Activated CD4-positive, alpha-beta memory T cell treated with anti-CD3 and anti-CD28 coated beads, Interleukin-2, amount 10 ng/mL, durations not matched to agents 7 days and 5 days (primary cell): Measurements from ENCODE around the gene CES4A. TPM values are rescaled to one million over a fixed set of nuclear protein-coding genes. Genes with fewer than 3 reads are reported as not detected.

ENCODE experiments used
- CTCF ChIA-PET: fragments of 350-600 bp; sonication (Branson Sonifier 250); formaldehyde crosslinking; loops from one replicate; lab custom pipeline; 2021; ENCODE audit warnings: antibody characterized with exemption, inconsistent platforms; lab: Charles Lee
- POLR2A ChIA-PET: fragments of 350-600 bp; sonication (Branson Sonifier 250); formaldehyde crosslinking; loops from one replicate; lab custom pipeline; 2021; ENCODE audit warnings: antibody characterized with exemption; lab: Charles Lee
- DNase-seq: peaks from one replicate; pipeline ENCODE4 v3.0.0-alpha.2; 2020
- H3K27ac Mint-ChIP-seq: one replicate; pipeline ENCODE4 v1.8.0; 2021; ENCODE audit warnings: mild to moderate bottlenecking, mixed read lengths
- H3K27me3 Mint-ChIP-seq: one replicate; pipeline ENCODE4 v1.8.0; 2021; ENCODE audit warnings: mixed read lengths
- H3K36me3 Mint-ChIP-seq: one replicate; pipeline ENCODE4 v1.8.0; 2021; ENCODE audit warnings: low read depth, mixed read lengths
- H3K4me1 Mint-ChIP-seq: one replicate; pipeline ENCODE4 v1.8.0; 2021; ENCODE audit warnings: mixed read lengths
- H3K4me3 Mint-ChIP-seq: one replicate; pipeline ENCODE4 v1.8.0; 2021; ENCODE audit warnings: mild to moderate bottlenecking, mixed read lengths
- H3K9me3 Mint-ChIP-seq: one replicate; pipeline ENCODE4 v1.8.0; 2021; ENCODE audit warnings: mixed read lengths
- total RNA-seq, 2 experiments: library from RNA; stranded (reverse); gene quantifications; one replicate each; pipeline ENCODE4 v1.2.3, GENCODE V29; 2021

Gene CES4A
- total RNA-seq, 2 experiments from 2014 or later = 37.8 to 39.3 TPM

DNA sequence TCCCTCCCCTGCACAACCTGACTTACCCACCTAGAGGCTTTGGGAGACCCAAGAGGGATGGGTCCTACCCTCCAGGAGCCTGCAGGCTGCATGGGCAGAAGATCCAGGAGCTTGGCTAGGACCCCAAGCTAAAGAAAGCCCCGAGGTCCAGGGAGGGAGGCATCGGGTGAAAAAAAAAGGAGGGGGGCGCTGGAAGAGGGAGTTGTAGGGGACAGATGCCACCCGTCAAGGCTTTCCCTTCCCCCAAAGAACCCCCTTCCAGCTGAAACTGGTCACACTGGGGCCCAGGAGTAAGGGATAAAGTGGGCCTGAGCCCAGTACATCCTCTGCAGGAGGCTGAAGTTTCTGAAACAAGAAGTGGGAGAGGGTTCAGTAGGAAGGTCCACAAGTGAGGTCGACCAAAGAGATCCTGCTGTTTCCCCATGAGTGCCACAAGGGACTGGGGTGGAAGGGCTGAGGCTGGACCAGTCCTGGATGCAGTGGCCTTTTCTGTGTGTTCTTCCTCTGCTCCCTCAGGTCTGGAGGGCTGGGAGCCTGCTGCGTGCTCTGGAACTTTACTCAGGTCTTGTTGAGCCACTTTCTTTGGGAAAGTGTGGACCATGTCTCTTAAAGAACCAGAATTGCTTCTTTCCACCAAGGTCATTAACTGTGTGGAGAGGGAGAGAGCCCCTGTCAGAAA lies 26.4 kb downstream of the CES4A start:
- no peak for DNase-seq
- ChIA-PET POLR2A (interaction anchor here (0.5 to 6.6 kb wide), 22 partner anchors 8 to 678 kb away, joined by 3 to 106 read pairs (median 10); partner anchors contain the start of genes B3GNT9, CBFB, CES4A and FBXL8), CTCF (interaction anchor here (1.2 to 4.3 kb wide), 10 partner anchors 13 to 142 kb away, joined by 4 to 23 read pairs (median 12); partner anchors contain the start of genes CBFB and CES3)
- Mint-ChIP-seq H3K4me1 (peaks cover 48% of the 10 kb centered on the region), H3K36me3 (peaks cover 14% of the 10 kb centered on the region), H3K27ac (peak overlapping the region; percentile 93), H3K4me3 (peak overlapping the region; percentile 89), H3K9me3 (no peaks in the 10 kb centered on the region), H3K27me3 (no peaks in the 10 kb centered on the region)

DNA sequence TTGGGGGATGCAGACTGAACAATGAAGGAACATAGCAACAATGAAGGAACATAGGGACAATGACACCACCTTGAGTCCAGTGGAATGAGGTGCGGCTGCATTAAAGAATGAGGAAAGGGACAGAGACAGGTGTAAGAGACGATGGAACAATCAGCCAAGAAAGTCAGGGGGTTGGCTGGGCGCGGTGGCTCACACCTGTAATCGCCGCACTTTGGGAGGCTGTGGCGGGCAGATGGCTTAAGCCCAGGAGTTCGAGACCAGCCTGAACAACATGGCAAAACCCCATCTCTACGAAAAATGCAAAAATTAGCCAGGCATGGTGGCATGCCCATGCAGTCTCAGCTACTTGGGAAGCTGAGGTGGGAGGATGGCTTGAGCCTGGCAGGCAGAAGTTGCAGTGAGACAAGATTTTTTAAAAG lies 26.9 kb downstream of the CES4A start:
- Mint-ChIP-seq H3K4me3 (peak overlapping the region; percentile 89), H3K9me3 (no peaks in the 10 kb centered on the region), H3K27me3 (no peaks in the 10 kb centered on the region), H3K27ac (peak overlapping the region; percentile 93), H3K4me1 (peaks cover 48% of the 10 kb centered on the region), H3K36me3 (peaks cover 14% of the 10 kb centered on the region)
- no peak for DNase-seq
- CTCF ChIA-PET = interaction anchor here (0.7 to 8.4 kb wide), 8 partner anchors 13 to 145 kb away, joined by 3 to 152 read pairs (median 20); partner anchors contain the start of genes B3GNT9, CBFB and CES3
- POLR2A ChIA-PET = interaction anchor here (4.8 to 6.6 kb wide), 2 partner anchors 14 kb away, joined by 80 to 106 read pairs; partner anchors contain the start of gene CBFB

DNA sequence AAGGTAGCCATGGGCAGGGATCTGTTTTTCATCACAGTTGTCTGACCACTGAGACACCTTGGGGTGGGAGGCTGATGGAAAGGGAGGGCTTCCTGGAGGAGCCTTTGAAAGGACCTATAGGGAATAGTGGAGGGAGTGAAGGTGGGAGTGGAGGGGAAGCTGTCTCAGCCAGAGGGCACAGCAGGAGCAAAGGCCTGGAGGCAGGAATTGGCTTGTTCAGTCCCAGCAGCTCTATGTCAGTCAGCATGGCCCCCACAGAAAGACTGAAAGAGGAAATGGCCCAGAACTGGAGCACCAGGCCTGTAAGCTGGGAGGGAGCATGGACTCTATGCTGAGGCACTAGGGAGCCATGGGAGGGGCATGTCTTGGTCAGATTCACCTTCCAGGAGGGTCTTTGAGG lies 27.8 kb downstream of the CES4A start:
- peaks cover 9% of the 10 kb centered on the region for H3K36me3 Mint-ChIP-seq

DNA sequence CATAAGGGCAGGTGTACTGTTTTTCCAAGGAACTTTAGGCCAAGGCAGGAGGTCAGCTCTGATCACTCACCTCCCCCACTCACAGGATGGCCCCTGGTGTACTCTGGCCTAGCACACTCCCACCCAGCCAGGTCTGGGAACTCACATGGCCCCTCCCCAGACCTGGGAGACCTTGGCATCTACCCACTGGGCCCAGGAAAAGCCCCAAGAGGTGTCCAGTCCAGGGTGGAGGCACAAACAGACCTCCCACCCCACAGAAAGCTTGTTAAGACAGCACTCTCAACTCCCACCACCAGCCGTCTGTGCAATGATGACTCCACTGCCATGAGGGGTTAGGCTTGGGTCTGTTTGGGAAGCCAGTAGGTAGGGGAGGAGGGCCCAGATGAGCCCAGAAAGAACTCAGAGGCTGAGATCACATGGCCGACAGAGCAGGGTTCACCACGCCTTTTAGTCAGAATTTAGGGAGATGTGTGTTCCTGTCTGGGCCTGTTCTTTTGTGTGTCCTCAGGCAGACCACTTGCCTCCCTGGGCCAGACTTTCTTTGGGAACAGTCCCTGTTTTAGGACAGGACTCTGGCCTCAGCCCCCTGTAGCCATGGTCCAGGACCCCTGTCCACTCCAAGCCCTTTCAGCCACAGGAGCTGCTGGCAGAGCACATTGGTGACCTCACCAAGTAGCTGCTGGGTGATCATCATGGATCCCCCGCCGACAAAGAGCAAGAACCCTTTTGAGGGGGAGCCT lies 28.5 kb downstream of the CES4A start:
- CTCF ChIA-PET = interaction anchor here (1.1 to 8.4 kb wide), 20 partner anchors 12 to 244 kb away, joined by 3 to 152 read pairs (median 10); partner anchors contain the start of genes B3GNT9, CBFB, CES3 and FBXL8
- Mint-ChIP-seq H3K27me3 (no peaks in the 10 kb centered on the region), H3K9me3 (no peaks in the 10 kb centered on the region), H3K4me1 (peaks cover 39% of the 10 kb centered on the region), H3K27ac (no peak overlapping the region), H3K36me3 (peaks cover 9% of the 10 kb centered on the region), H3K4me3 (no peak overlapping the region)
- POLR2A ChIA-PET = interaction anchor here (0.9 to 4.8 kb wide), 11 partner anchors 9 to 164 kb away, joined by 3 to 80 read pairs (median 6); partner anchors contain the start of genes B3GNT9, CBFB, FBXL8 and TRADD
- no peak for DNase-seq

More for the DNA sequence above, 27.8 kb downstream of the CES4A start:
- Mint-ChIP-seq H3K27ac (no peak overlapping the region), H3K27me3 (no peaks in the 10 kb centered on the region), H3K4me1 (peaks cover 42% of the 10 kb centered on the region), H3K4me3 (no peak overlapping the region), H3K9me3 (no peaks in the 10 kb centered on the region)
- CTCF ChIA-PET = interaction anchor here (1.0 to 8.4 kb wide), 7 partner anchors 13 to 142 kb away, joined by 4 to 152 read pairs (median 13); partner anchors contain the start of genes B3GNT9, CBFB and CES3
- DNase-seq = no peak
- POLR2A ChIA-PET = interaction anchor here (0.6 to 4.8 kb wide), 6 partner anchors 13 to 171 kb away, joined by 3 to 80 read pairs (median 8); partner anchors contain the start of genes B3GNT9, CBFB, FBXL8 and TRADD

DNA sequence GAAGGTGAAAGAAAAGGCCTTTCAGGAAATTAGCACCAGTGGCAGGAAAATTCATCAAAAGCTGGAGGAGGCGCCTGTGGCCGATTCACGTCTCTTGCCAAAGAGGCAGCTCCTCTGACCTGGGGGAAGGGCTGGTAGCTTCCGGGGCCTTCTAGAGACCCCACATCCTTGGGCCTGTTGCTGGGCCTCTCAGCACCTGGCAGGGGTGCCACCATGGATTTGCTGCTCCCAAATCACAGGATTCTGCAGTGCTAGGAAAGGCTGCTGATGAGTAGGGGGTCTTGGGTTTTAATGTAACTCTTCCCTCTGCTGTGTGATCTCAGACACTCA lies 29.0 kb downstream of the CES4A start:
- H3K9me3 Mint-ChIP-seq = no peaks in the 10 kb centered on the region
- CTCF ChIA-PET = interaction anchor here (0.6 to 8.4 kb wide), 40 partner anchors 11 to 243 kb away, joined by 3 to 152 read pairs (median 6); partner anchors contain the start of genes B3GNT9, CBFB, CES3 and EXOC3L1
- no peak overlapping the region for H3K4me3 Mint-ChIP-seq
- H3K4me1 Mint-ChIP-seq = peaks cover 37% of the 10 kb centered on the region
- peak overlapping the region; percentile 57 for H3K27ac Mint-ChIP-seq
- H3K36me3 Mint-ChIP-seq = peaks cover 7% of the 10 kb centered on the region
- POLR2A ChIA-PET = interaction anchor here (0.9 to 4.8 kb wide), 18 partner anchors 10 to 496 kb away, joined by 3 to 80 read pairs (median 4); partner anchors contain the start of genes B3GNT9, CBFB, CES3 and FBXL8
- no peak for DNase-seq
- H3K27me3 Mint-ChIP-seq = no peaks in the 10 kb centered on the region

DNA sequence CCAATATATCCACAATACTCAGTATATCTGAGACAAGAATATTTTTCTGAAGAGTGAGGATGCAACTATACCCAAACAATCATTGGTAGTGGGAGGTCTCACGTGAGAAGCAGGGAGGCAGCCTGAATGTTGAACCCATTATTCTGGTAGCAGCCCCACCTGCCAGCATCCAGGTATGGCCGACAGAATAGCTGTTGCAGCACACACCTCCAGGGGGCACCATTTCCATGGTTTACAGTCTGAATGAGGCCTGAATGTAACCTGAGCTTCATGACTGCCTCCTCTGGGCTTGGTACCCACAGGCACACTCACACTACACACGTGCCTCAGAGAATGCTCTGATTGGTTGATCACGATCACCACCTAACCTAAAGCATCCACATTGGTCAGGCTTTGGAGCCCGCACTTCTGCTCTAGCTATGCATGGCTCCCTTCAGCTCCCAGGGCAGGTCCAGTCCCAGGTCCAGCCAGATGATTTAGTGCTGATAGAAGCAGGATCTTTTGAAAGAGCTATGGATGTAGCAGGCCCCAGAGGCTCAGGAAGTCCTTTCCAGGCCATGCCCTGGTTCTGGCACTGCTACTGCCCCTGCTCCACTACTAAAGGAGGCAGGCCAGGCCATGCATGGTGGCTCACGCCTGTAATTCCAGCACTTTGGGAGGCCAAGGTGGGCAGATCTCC lies 29.6 kb downstream of the CES4A start:
- Mint-ChIP-seq H3K36me3 (peaks cover 6% of the 10 kb centered on the region), H3K9me3 (no peaks in the 10 kb centered on the region), H3K4me3 (no peak overlapping the region), H3K27me3 (no peaks in the 10 kb centered on the region), H3K27ac (peak overlapping the region; percentile 57), H3K4me1 (peaks cover 41% of the 10 kb centered on the region)
- CTCF ChIA-PET = interaction anchor here (0.6 to 8.4 kb wide), 56 partner anchors 9 to 242 kb away, joined by 3 to 152 read pairs (median 5); partner anchors contain the start of genes B3GNT9, CBFB, CES3 and EXOC3L1
- POLR2A ChIA-PET = interaction anchor here (0.6 to 4.8 kb wide), 20 partner anchors 10 to 497 kb away, joined by 3 to 80 read pairs (median 4); partner anchors contain the start of genes B3GNT9, CBFB, CES3 and FBXL8
- DNase-seq = peak; percentile 91

DNA sequence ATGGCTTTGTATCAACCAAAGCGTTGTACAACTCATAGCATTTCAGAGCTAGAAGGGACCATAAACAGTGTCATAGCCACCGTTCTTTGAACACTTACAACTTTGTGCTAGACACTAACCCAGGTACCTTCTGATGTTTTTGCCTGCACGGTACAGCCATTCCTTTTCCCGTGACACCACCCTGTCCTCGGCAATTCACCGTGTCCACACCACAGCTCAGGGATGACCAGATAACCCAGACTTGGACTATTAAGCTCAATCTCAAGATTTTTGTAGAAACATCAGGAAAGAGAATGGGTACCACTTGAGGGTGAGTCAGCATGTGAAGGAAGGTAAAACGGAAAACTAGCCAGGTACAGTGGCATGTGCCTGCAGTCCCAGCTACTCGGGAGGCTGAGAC lies 30.8 kb downstream of the CES4A start:
- H3K27ac Mint-ChIP-seq = no peak overlapping the region
- CTCF ChIA-PET = interaction anchor here (0.6 to 8.4 kb wide), 12 partner anchors 10 to 141 kb away, joined by 3 to 152 read pairs (median 20); partner anchors contain the start of genes B3GNT9, CBFB, FBXL8 and PHAF1
- no peaks in the 10 kb centered on the region for H3K27me3 Mint-ChIP-seq
- H3K4me3 Mint-ChIP-seq = no peak overlapping the region
- peaks cover 39% of the 10 kb centered on the region for H3K4me1 Mint-ChIP-seq
- DNase-seq = no peak
- POLR2A ChIA-PET = interaction anchor here (3.7 to 4.8 kb wide), 2 partner anchors 10 to 141 kb away, joined by 23 to 80 read pairs; partner anchors contain the start of genes CBFB, FBXL8 and TRADD
- no peaks in the 10 kb centered on the region for H3K36me3 Mint-ChIP-seq
- no peaks in the 10 kb centered on the region for H3K9me3 Mint-ChIP-seq

DNA sequence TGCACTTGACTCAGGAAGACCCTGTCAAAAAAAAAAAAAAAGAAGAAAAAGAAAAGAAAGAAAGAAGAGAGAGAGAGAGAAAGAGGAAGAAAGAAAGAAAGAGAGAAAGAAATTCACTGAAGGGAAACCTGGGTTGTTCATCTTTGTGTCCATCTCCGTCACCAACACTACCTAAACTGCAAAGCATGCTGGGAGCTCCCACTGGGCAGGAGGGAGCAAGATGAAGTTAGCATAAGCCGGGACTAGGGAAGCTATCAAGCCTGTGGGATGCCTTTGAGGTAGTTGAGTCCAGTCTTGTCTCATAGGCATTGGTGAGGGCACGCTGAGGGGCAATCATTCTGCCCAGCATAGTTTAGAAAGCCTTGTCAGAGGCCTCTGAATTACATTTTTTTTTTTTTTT lies 32.9 kb downstream of the CES4A start:
- Mint-ChIP-seq H3K4me1 (peaks cover 35% of the 10 kb centered on the region), H3K27me3 (no peaks in the 10 kb centered on the region), H3K9me3 (no peaks in the 10 kb centered on the region), H3K36me3 (no peaks in the 10 kb centered on the region), H3K4me3 (no peak overlapping the region), H3K27ac (no peak overlapping the region)
- POLR2A ChIA-PET = interaction anchor here (1.2 kb wide), 1 partner anchor 162 kb away, joined by 3 read pairs; the partner anchor contains the start of gene MATCAP1
- peak; percentile 9 for DNase-seq
- CTCF ChIA-PET = interaction anchor here (1.2 to 8.4 kb wide), 4 partner anchors 8 to 132 kb away, joined by 3 to 152 read pairs (median 4); partner anchors contain the start of gene B3GNT9

DNA sequence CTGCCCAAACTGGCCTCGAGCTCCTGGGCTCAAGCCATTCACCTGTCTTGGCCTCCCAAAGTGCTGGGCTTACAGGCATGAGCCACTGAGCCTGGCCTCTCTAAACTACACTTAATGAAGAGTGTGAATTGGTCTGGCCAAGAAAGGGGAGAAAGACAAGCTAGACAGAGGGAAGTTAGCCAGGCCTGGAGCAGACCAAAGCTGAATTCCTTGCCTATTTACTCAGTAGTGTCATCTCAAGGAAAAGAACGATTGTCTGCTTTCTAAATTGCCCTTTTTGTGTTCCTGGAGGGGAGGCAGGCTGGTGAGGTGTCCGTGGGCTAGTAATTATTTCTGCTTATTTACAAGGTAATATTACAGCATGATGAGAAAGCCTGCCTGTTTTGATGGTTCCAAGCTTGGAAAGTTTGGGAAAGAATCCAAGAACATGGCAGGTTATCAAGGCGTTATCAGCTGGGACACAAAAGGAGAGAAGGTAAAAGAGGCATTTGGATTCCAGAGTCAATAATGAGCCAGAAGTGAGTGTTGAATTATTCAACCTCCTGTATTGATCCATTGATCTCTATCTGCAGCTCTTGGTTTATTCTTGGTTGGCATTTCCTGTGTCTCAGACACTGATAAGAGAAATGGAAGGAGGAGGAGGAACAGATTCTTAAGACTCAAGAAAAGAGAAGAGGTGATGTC lies 34.3 kb downstream of the CES4A start:
- Mint-ChIP-seq H3K27me3 (no peaks in the 10 kb centered on the region), H3K4me1 (peaks cover 36% of the 10 kb centered on the region), H3K9me3 (no peaks in the 10 kb centered on the region), H3K36me3 (no peaks in the 10 kb centered on the region), H3K27ac (no peak overlapping the region), H3K4me3 (no peak overlapping the region)
- ChIA-PET CTCF (interaction anchor here (1.3 to 8.4 kb wide), 3 partner anchors 9 to 148 kb away, joined by 3 to 152 read pairs (median 6); partner anchors contain the start of genes B3GNT9 and NOL3), POLR2A (interaction anchor here (0.7 to 1.6 kb wide), 6 partner anchors 9 to 161 kb away, joined by 3 to 11 read pairs (median 3); partner anchors contain the start of gene MATCAP1)
- DNase-seq = no peak

DNA sequence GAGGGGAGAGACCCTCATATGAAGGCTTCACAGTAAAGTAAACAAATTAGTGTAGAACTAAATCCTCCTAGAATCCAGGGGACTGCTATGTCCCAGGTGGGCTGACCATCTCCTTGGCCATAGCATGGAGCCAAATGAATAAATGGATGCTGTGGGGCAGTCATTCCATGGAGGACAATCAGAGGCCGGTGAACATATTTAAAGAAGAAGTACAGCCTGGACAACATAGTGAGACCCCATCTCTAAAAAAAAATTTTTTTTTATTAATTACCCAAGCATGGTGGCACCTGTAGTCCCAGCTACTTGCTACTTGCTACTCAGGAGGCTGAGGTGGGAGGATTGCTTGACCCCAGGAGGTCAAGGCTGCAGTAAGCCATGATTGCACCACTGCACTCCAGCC lies 35.3 kb downstream of the CES4A start:
- Mint-ChIP-seq H3K27ac (no peak overlapping the region), H3K4me3 (no peak overlapping the region), H3K4me1 (peaks cover 35% of the 10 kb centered on the region), H3K9me3 (no peaks in the 10 kb centered on the region), H3K27me3 (no peaks in the 10 kb centered on the region), H3K36me3 (no peaks in the 10 kb centered on the region)
- ChIA-PET CTCF (interaction anchor here (0.5 to 8.4 kb wide), 3 partner anchors 94 to 129 kb away, joined by 3 to 152 read pairs (median 4); partner anchors contain the start of gene B3GNT9), POLR2A (interaction anchor here (1.1 to 1.5 kb wide), 3 partner anchors 10 to 134 kb away, joined by 3 to 9 read pairs (median 5); no protein-coding TSS in a partner anchor)
- DNase-seq = no peak
